Keratinocyte (primary cell): ENCODE measurements around the gene TIAL1.

ENCODE experiments used
- CTCF ChIP-seq, 3 experiments: IDR thresholded peaks in 1 of 3; conservative IDR thresholded peaks in 1 of 3; optimal IDR thresholded peaks in 1 of 3; 2 replicates in 2 of 3; 3 replicates in 1 of 3; pipeline versions ENCODE3 to v1.5.1; 2011; ENCODE audit warnings: low read length in 3 of 3, mild to moderate bottlenecking in 3 of 3, moderate library complexity in 2 of 3, control low read depth in 1 of 3, inconsistent platforms in 1 of 3; ENCODE audit not compliant: insufficient read depth in 2 of 3; ENCODE audit errors: extremely low read depth in 1 of 3
- EZH2 ChIP-seq: IDR thresholded peaks from one replicate; pipeline ENCODE4 v1.6.1; 2012; ENCODE audit warnings: inconsistent platforms, mild to moderate bottlenecking, low read length, moderate library complexity

- TF ChIP-seq CTCF (optimal IDR thresholded peaks at IDR 0.05 in 1 of 3, IDR thresholded peaks at IDR 0.05 in 1 of 3, conservative IDR thresholded peaks at IDR 0.05 in 1 of 3; ENCODE audit: extremely low read depth in 1 of 3, insufficient read depth in 2 of 3, low read length in 3 of 3), result no peak
- no peak for TF ChIP-seq EZH2
These were observed 37.4 kb upstream of the TIAL1 start for GRCh38 chr10:119634219-119634544.
